Epithelial cell of proximal tubule (primary cell): ENCODE data around the gene C17orf107. TPM values are rescaled to one million over a fixed set of nuclear protein-coding genes. Genes with fewer than 3 reads are reported as not detected.

ENCODE experiments used
- DNase-seq: peaks from one replicate; pipeline ENCODE4 v3.0.0-alpha.2; 2011; ENCODE audit warnings: low read depth
- H3K4me3 ChIP-seq: 2 replicates; pipeline ENCODE4 v1.5.1; 2011; ENCODE audit warnings: low read depth, mild to moderate bottlenecking, low read length
- total RNA-seq: library from RNA; depleted of rRNA; stranded (reverse); fragments of >200 nt; gene quantifications from 2 replicates; pipeline ENCODE4 v1.2.3, GENCODE V29; 2015
- TF ChIP-seq, protein P1 (sequence below): conservative IDR thresholded peaks from 2 replicates; pipeline ENCODE4 v1.5.1; 2012; ENCODE audit warnings: low read depth, mild to moderate bottlenecking, low read length

The C17orf107 gene
- total RNA-seq, 1 donor from 2014 or later: 1.3 TPM

DNA sequence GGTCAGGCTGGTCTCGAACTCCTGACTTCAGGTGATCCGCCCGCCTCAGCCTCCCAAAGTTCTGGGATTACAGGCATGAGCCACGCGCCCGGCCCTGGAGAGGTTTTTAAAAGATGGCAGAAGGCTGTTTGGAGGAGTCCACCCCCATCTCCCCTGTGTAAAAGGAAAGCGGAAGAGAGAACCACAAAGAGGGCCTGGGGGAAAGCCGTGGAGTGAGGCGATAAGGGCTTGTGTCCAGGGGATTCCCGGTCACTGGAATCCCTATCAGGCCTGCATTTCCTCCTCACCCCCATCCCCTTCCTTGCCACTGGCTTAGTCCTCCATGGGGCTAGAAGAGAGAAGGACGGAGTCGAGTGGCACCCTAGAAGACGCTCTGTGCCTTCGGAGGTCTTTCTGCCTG is 32.6 kb downstream of the C17orf107 start, which contains the start of gene GP1BA:
GP1BA (plus strand) TSS at position 315 of the 400 bp plus-strand sequence. CDS start 328 bp downstream, outside the sequence.
- H3K4me3 ChIP-seq: no peak within 1 kb of the TSS
- TF ChIP-seq, protein P1, sequence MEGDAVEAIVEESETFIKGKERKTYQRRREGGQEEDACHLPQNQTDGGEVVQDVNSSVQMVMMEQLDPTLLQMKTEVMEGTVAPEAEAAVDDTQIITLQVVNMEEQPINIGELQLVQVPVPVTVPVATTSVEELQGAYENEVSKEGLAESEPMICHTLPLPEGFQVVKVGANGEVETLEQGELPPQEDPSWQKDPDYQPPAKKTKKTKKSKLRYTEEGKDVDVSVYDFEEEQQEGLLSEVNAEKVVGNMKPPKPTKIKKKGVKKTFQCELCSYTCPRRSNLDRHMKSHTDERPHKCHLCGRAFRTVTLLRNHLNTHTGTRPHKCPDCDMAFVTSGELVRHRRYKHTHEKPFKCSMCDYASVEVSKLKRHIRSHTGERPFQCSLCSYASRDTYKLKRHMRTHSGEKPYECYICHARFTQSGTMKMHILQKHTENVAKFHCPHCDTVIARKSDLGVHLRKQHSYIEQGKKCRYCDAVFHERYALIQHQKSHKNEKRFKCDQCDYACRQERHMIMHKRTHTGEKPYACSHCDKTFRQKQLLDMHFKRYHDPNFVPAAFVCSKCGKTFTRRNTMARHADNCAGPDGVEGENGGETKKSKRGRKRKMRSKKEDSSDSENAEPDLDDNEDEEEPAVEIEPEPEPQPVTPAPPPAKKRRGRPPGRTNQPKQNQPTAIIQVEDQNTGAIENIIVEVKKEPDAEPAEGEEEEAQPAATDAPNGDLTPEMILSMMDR: no peak
- DNase-seq: no peak

DNA sequence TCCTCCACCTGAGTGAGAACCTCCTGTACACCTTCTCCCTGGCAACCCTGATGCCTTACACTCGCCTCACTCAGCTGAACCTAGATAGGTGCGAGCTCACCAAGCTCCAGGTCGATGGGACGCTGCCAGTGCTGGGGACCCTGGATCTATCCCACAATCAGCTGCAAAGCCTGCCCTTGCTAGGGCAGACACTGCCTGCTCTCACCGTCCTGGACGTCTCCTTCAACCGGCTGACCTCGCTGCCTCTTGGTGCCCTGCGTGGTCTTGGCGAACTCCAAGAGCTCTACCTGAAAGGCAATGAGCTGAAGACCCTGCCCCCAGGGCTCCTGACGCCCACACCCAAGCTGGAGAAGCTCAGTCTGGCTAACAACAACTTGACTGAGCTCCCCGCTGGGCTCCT is 33.4 kb downstream of the C17orf107 start:
- TF ChIP-seq, protein P1: no peak
- DNase-seq: no peak
- H3K4me3 ChIP-seq: no peak overlapping the region

DNA sequence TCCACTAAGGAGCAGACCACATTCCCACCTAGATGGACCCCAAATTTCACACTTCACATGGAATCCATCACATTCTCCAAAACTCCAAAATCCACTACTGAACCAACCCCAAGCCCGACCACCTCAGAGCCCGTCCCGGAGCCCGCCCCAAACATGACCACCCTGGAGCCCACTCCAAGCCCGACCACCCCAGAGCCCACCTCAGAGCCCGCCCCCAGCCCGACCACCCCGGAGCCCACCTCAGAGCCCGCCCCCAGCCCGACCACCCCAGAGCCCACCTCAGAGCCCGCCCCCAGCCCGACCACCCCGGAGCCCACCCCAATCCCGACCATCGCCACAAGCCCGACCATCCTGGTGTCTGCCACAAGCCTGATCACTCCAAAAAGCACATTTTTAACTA is 34.3 kb downstream of the C17orf107 start:
- TF ChIP-seq, protein P1: no peak
- no peak for DNase-seq
- H3K4me3 ChIP-seq: no peak overlapping the region

DNA sequence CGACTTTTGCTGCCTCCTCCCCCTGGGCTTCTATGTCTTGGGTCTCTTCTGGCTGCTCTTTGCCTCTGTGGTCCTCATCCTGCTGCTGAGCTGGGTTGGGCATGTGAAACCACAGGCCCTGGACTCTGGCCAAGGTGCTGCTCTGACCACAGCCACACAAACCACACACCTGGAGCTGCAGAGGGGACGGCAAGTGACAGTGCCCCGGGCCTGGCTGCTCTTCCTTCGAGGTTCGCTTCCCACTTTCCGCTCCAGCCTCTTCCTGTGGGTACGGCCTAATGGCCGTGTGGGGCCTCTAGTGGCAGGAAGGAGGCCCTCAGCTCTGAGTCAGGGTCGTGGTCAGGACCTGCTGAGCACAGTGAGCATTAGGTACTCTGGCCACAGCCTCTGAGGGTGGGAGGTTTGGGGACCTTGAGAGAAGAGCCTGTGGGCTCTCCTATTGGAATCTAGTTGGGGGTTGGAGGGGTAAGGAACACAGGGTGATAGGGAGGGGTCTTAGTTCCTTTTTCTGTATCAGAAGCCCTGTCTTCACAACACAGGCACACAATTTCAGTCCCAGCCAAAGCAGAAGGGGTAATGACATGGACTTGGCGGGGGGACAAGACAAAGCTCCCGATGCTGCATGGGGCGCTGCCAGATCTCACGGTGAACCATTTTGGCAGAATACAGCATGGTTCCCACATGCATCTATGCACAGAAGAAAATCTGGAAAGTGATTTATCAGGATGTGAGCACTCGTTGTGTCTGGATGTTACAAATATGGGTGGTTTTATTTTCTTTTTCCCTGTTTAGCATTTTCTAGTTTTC is 35.0 kb downstream of the C17orf107 start:
- DNase-seq: no peak
- TF ChIP-seq, protein P1: peak; percentile 54
- H3K4me3 ChIP-seq: no peak overlapping the region

DNA sequence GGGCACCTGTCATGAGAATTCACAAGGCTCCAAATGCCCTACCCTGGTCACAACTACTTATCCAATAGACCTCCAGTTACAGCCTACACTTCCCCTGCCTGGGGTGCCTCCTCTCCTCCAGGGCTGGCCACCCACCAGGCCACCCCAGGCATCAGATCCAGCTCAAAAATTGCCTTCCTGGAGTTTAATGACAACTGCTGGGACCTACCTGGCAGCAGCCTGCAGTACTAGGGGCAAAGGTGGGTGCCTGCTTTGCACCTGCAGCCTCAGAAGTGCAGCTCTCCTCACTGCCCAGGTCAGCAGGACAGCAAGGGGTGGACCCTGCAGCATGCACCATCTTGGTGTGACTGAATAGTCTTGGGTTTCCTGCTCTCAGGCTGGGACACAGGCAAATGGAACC is 36.3 kb downstream of the C17orf107 start:
- TF ChIP-seq, protein P1: no peak
- H3K4me3 ChIP-seq: no peak overlapping the region
- DNase-seq: no peak

DNA sequence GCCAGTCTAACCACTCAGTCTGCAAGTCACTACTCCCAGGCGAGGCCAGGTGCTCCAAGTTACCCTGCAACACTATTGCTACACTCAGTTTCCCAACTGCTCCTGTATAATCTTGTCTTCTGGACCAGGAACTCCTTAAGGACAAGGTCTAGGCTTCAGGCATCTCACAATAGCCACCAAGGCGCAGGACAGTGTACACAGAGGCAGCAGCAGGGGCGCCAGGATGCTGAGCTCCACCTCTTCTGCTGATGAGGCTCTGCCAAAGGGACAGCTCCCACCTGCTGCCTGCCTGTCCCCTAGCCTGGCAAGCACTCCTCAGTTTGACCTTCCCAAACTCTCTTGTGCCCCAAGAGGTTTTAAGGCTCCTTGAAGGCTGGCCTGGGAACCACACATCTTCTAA is 37.1 kb downstream of the C17orf107 start:
- DNase-seq: no peak
- TF ChIP-seq, protein P1: no peak
- H3K4me3 ChIP-seq: no peak overlapping the region

DNA sequence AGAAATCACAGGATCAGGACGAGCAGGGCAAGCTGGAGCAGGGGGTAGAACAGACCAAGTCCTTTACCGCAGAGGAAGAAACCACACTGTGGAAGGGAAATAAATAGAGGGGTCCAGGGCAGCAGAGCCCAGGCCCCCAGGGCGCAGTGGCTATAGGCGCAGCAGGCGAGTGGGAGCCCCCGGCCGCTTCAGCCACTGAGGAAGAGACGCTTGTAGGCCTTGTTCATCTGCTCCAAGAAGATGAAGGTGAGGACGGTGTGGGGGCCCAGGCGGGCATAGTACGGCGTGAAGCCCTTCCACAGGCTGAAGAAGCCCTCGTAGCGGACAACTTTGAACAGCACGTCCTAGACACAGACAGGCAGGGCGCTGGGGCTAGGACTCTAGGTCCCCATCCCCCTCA is 38.2 kb downstream of the C17orf107 start:
- no peak for DNase-seq
- TF ChIP-seq, protein P1: no peak
- H3K4me3 ChIP-seq: no peak overlapping the region
